HG03520 (cell line): ENCODE results near the gene MIDN.

Source experiments
- ATAC-seq: cut with Tn5 transposase; IDR thresholded peaks from one replicate; pipeline ENCODE4 v1.9.1; 2021; ENCODE audit warnings: mild to moderate bottlenecking, moderate library complexity; ENCODE audit not compliant: unreplicated experiment

The MIDN gene

DNA sequence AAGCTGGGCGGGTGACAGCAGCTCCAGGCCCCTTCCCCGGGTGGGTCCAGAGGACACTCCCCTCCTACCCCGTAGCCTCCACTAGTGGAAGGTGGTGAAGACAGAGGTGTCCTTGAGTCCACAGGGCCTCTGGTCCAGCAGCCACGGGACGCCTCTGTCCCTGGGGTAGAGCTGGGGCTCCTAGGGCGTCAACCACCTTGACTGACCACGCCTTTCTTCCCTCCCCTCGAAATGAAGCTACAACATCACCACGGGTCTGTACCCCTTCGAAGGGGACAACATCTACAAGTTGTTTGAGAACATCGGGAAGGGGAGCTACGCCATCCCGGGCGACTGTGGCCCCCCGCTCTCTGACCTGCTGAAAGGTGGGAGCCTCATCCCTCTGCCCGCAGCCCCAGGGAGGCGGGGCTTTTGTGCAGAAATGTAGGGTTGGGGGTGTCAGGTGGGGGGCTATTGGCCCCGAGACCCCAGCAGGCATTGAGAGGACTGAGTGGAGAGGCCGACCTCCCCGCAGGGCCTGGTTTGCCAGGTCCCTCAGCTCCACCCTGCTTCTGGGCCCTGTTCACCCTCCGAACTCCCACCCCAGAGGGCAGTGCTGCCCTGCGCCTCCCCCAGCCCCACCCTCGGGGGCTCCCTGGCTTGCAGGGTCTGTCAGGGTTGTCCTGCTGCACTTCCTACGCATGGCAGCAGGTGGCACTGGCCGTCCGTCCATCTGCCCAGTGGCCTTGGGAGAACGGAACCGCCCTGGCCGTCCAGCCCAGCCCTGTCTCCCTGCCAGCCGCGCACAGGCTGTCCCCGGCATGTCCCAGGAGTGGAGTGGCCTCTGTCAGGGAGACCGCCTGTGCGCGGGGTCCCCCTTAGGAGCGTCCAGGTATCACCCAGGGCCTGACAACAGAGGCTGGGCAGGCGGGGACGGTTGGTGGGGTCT, 27.1 kb upstream of the MIDN start:
- no peak for ATAC-seq

DNA sequence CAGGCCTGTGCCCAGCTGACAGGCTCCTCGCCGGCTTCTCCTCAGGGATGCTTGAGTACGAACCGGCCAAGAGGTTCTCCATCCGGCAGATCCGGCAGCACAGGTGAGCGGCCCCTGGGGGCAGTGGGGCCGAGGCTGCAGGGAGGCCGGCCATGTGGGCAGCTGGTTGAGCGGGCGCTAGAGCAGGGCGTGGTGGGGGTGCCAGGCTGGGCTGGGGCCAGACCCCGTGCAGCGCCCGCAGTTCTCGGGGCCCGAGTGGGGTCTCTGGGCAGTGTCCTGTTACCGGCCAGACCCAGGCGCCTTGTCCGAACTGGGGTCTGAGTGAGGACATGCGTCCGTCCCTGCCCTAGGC, 26.5 kb upstream of the MIDN start:
- ATAC-seq: no peak

- no peak for ATAC-seq
These were observed 26.0 kb upstream of the MIDN start for GRCh38 chr19:1222394-1222793.

DNA sequence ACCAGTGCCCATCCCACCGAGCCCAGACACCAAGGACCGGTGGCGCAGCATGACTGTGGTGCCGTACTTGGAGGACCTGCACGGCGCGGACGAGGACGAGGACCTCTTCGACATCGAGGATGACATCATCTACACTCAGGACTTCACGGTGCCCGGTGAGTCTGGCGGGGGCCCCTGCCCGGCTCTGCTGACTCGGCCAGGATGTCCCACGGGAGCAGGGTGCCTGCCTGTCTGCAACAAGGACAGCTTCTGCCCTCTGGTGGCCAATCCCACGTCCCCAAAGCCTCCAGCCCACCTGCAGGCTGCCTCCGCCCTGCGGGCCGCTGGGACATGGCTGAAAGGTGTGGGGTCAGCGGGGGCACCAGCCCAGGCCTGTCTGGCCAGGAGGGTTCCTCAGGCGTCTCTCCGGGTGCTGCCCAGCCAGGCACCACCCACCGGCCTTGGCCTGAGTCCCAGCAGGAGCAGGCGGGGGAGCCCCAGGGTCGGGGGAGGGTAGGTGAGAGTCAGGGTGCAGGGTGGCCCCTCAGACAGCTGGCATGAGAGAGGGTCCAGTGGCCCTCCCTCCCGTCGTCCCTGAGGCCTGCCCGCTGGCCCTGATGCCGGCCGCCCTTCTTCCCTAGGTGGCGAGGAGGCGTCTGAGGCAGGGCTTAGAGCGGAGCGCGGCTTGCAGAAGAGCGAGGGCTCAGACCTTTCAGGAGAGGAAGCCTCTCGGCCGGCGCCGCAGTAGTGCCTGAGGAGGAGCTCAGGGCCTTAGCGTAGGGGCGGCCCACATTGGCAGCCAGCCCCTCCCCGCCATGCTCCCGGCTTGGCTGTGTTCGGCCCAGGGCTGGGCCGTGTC, 25.1 kb upstream of the MIDN start:
- ATAC-seq: no peak

- ATAC-seq: no peak
These were observed 24.1 kb upstream of the MIDN start for GRCh38 chr19:1224047-1224825.

- no peak for ATAC-seq
These were observed 23.5 kb upstream of the MIDN start for GRCh38 chr19:1224847-1225246.

DNA sequence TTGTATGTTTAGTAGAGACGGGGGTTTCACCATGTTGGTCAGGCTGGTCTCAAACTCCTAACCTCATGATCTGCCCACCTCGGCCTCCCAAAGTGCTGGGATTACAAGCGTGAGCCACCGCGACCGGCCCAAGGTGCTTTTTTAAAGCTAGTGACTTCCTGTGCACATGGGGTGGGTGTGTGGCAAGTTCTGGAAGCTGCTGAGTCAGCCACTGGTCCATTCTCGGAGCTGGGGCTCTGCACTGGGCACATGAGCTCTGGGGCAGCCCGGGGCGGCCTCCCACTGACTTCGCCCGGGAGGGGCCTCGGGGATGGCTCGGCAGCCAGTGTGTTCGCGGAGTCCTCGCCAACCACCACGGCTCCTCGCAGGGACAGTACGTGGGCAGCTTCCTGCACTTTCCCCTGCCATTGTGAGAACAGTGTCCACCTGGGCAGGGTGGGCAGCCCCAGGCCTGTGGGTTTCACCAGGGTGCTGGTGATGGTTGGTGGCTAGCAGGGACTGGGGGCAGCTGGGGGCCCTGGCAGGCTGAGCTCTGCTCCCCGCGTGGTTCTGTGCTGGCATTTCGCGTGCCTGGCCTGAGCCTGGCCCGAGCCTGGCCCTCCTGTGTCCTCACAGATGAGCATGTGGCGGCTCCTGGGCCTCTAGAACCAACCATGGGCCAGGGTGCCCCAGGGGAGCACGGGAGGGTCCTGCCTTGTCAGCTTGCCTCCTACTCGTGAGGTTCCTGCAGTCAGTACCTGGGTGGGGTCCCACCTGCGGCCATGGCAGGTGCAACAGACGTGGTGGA, 22.8 kb upstream of the MIDN start:
- ATAC-seq: no peak

GRCh38 chr19:1226227-1226518, 22.2 kb upstream of the MIDN start:
- ATAC-seq: no peak

GRCh38 chr19:1226522-1227303, 21.7 kb upstream of the MIDN start:
- ATAC-seq: no peak

DNA sequence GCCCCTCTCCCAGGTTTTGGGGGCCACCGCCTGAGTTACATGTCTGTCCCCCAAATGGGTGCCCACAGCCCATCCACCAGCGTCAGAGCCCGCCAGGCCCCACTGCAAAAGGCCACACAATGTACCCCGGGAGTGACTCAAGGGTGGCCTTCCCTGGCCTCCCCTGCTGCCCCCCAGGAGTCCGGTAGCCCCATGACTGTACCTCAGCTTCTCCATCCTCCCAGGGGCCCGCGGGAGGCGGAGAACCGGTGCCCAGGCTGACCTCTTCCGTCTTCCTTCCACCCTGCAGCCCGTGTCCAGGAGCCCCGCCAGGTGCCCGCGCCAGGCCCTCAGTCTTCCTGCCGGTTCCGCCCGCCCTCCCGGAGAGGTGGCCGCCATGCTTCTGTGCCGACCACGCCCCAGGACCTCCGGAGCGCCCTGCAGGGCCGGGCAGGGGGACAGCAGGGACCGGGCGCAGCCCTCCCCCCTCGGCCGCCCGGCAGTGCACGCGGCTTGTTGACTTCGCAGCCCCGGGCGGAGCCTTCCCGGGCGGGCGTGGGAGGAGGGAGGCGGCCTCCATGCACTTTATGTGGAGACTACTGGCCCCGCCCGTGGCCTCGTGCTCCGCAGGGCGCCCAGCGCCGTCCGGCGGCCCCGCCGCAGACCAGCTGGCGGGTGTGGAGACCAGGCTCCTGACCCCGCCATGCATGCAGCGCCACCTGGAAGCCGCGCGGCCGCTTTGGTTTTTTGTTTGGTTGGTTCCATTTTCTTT, 20.9 kb upstream of the MIDN start:
- ATAC-seq: no peak

GRCh38 chr19:1228161-1228957, 20.0 kb upstream of the MIDN start:
- no peak for ATAC-seq

GRCh38 chr19:1229056-1229923, 19.1 kb upstream of the MIDN start:
- no peak for ATAC-seq

DNA sequence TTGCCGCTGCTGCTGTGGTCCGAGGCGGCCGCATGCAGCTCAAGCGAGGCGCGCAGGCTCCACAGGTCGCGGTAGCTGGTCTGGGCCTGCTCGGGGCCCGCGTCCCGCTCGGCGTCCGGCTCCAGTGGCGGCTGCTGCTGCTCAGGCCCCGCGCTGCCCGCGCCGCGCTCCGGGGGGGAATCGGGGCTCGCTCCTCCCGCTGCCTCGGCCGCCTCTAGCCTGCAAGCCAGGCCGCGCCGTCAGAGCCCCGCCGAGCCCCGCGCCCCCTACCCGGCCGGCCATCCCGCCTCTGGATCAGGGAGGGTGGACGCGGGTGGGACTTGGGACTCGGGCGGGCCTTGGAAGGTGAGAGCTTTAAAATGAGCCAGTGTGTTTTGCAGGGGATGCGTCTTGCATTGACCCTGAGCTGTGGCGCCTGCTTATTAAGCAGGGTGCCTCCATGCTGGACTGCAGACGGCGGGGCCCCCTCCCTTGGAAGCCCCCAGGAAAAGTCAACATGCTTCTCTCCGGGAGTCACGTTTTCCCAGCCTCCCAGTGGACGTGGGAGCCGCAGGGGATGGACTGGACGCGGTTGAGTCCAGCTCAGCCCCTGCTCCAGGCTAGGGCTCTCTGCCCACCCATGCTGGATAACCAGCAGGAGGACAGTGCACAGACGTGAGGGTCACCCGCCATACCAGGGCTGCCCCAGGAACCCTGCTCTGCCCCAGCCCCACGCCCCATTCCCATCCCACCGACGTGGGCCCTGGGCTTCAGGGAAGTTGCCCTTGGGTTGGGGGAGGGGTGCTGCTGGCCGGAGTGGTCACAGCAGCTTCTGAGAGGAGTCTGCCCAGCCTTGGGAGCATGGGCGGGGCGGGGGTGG, 18.2 kb upstream of the MIDN start:
- ATAC-seq: no peak

- ATAC-seq: no peak
These were observed 17.4 kb upstream of the MIDN start for GRCh38 chr19:1230783-1231489.

- no peak for ATAC-seq
These were observed 16.4 kb upstream of the MIDN start for GRCh38 chr19:1231729-1232637.
